HCT116 (cell line): Measurements from ENCODE around the gene SYNJ2. TPM values are rescaled to one million over a fixed set of nuclear protein-coding genes. Genes with fewer than 3 reads are reported as not detected.

Experiments used
- ATAC-seq: fragments of 200-7000 bp; cut with Tn5 transposase; 2 replicates; pipeline ENCODE4 v1.9.1; 2020; ENCODE audit warnings: mild to moderate bottlenecking, moderate library complexity
- BruUV-seq: library from RNA; stranded (reverse); fragments of 400-500 nt; replicated peaks from 2 replicates; lab custom pipeline; 2021; lab: Mats Ljungman, UMichigan
- CTCF ChIA-PET: fragments of 300-600 bp; sonication (Branson Sonifier 250); formaldehyde crosslinking; loops from one replicate; lab custom pipeline; 2021; ENCODE audit warnings: antibody characterized with exemption; lab: Charles Lee
- POLR2A ChIA-PET: fragments of 300-600, 350-600 bp; sonication (Branson Sonifier 250); formaldehyde crosslinking; loops from one replicate; lab custom pipeline; 2021; ENCODE audit warnings: antibody characterized with exemption; lab: Charles Lee
- RAD21 ChIA-PET, 2 experiments: fragments of 300-600 bp; sonication (Branson Sonifier 250); formaldehyde crosslinking; loops; one replicate each; lab custom pipeline; 2023; ENCODE audit warnings: low total read pairs in 2 of 2; ENCODE audit not compliant: uncharacterized antibody in 2 of 2, unreplicated experiment in 2 of 2, low non-redundant PET in 1 of 2; lab: Charles Lee
- DNase-seq: peaks from one replicate; pipeline ENCODE4 v3.0.0-alpha.2; 2010; ENCODE audit warnings: low read depth, low spot score
- H2AFZ ChIP-seq: fragments of 200-600 bp; shearing (Covaris generic), sonication (generic); 2 replicates; pipeline ENCODE4 v1.6.1; 2017; ENCODE audit warnings: low read depth, mixed run types, mixed read lengths, antibody characterized with exemption, low read length; ENCODE audit not compliant: poor library complexity, severe bottlenecking
- H3K27ac ChIP-seq: 2 replicates; pipeline ENCODE4 v1.5.1; 2012; ENCODE audit warnings: low read depth, low read length
- H3K27me3 ChIP-seq: fragments of 200-600 bp; sonication (generic); 2 replicates; pipeline ENCODE4 v1.6.1; 2016; ENCODE audit warnings: mixed run types, low read length, mixed read lengths; ENCODE audit not compliant: insufficient read depth
- H3K36me3 ChIP-seq, 2 experiments: fragments of 200-500 bp in 1 of 2; fragments of 200-600 bp in 1 of 2; sonication (Bioruptor generic) in 1 of 2; sonication (generic) in 1 of 2; 2 replicates each; pipeline versions ENCODE4 v1.5.1 to v1.6.1; 2014 to 2016; ENCODE audit warnings: low read length in 2 of 2, inconsistent platforms in 1 of 2, mixed read lengths in 1 of 2, mixed run types in 1 of 2; ENCODE audit not compliant: insufficient read depth in 2 of 2, control insufficient read depth in 1 of 2
- H3K4me1 ChIP-seq, 2 experiments: fragments of 200-600 bp in 1 of 2; sonication (generic) in 1 of 2; 2 replicates each; pipeline versions ENCODE4 v1.5.1 to v1.6.1; 2012 to 2017; ENCODE audit warnings: low read length in 2 of 2, inconsistent platforms in 1 of 2, mild to moderate bottlenecking in 1 of 2, mixed read lengths in 1 of 2, mixed run types in 1 of 2, moderate library complexity in 1 of 2; ENCODE audit not compliant: insufficient read depth in 2 of 2, control insufficient read depth in 1 of 2
- H3K4me2 ChIP-seq: fragments of 200-600 bp; sonication (generic); 2 replicates; pipeline ENCODE4 v1.6.1; 2017; ENCODE audit warnings: mixed run types, low read length, mixed read lengths
- H3K4me3 ChIP-seq, 2 experiments: fragments of 200-600 bp in 1 of 2; sonication (generic) in 1 of 2; replicated peaks in 1 of 2; 2 replicates each; pipeline ENCODE4 v1.5.1; 2011 to 2016; ENCODE audit warnings: low read length in 2 of 2, control low read depth in 1 of 2, low read depth in 1 of 2, mild to moderate bottlenecking in 1 of 2, mixed read lengths in 1 of 2, mixed run types in 1 of 2
- H3K79me2 ChIP-seq: fragments of 200-600 bp; sonication (generic); 2 replicates; pipeline ENCODE4 v1.6.1; 2017; ENCODE audit warnings: mild to moderate bottlenecking, mixed run types, low read length, moderate library complexity, mixed read lengths; ENCODE audit not compliant: insufficient read depth
- H3K9ac ChIP-seq: fragments of 200-600 bp; sonication (generic); 2 replicates; pipeline ENCODE4 v1.6.1; 2016; ENCODE audit warnings: low read length, mixed read lengths
- H3K9me2 ChIP-seq: fragments of 200-600 bp; sonication (generic), shearing (Covaris generic); 2 replicates; pipeline ENCODE4 v1.6.1; 2017; ENCODE audit warnings: mixed run types, mild to moderate bottlenecking, moderate library complexity; ENCODE audit not compliant: insufficient read depth
- H3K9me3 ChIP-seq, 2 experiments: fragments of 200-500 bp in 1 of 2; fragments of 200-600 bp in 1 of 2; sonication (Bioruptor generic) in 1 of 2; sonication (generic) in 1 of 2; 2 replicates each; pipeline ENCODE4 v1.6.1; 2014 to 2017; ENCODE audit warnings: low read length in 2 of 2, mixed read lengths in 2 of 2, inconsistent platforms in 1 of 2, low read depth in 1 of 2, mild to moderate bottlenecking in 1 of 2, mixed run types in 1 of 2, moderate library complexity in 1 of 2; ENCODE audit not compliant: control insufficient read depth in 1 of 2, insufficient read depth in 1 of 2
- H4K20me1 ChIP-seq: fragments of 200-600 bp; sonication (generic), shearing (Covaris generic); 2 replicates; pipeline ENCODE4 v1.6.1; 2017; ENCODE audit warnings: mixed run types, mild to moderate bottlenecking, moderate library complexity; ENCODE audit not compliant: insufficient read depth
- CBX3 ChIP-seq: IDR thresholded peaks from 2 replicates; pipeline ENCODE4 v1.6.1; 2012; ENCODE audit warnings: low read depth
- CEBPB ChIP-seq: IDR thresholded peaks from 2 replicates; pipeline ENCODE4 v1.6.1; 2012; ENCODE audit warnings: low read depth
- ELF1 ChIP-seq: IDR thresholded peaks from 2 replicates; pipeline ENCODE4 v1.6.1; 2012; ENCODE audit warnings: low read depth, borderline replicate concordance
- EZH2 ChIP-seq: fragments of 200-600 bp; sonication (generic); IDR thresholded peaks from 2 replicates; pipeline ENCODE4 v1.6.1; 2017; ENCODE audit warnings: antibody characterized with exemption, mixed run types
- EZH2phosphoT487 ChIP-seq: fragments of 200-600 bp; IDR thresholded peaks from 2 replicates; pipeline ENCODE4 v1.6.1; 2018; ENCODE audit warnings: antibody characterized with exemption, borderline replicate concordance
- JUND ChIP-seq: IDR thresholded peaks from 2 replicates; pipeline ENCODE4 v1.6.1; 2012
- POLR2A ChIP-seq: IDR thresholded peaks from 2 replicates; pipeline ENCODE4 v1.7.0; 2011; ENCODE audit warnings: borderline replicate concordance; ENCODE audit not compliant: insufficient read depth, insufficient read length; ENCODE audit errors: extremely low read depth
- POLR2AphosphoS5 ChIP-seq: IDR thresholded peaks from 2 replicates; pipeline ENCODE4 v1.6.1; 2011; ENCODE audit warnings: mild to moderate bottlenecking, low read depth, low read length, moderate library complexity
- RAD21 ChIP-seq: IDR thresholded peaks from 2 replicates; pipeline ENCODE4 v1.6.1; 2012; ENCODE audit warnings: low read depth, mild to moderate bottlenecking
- SIN3A ChIP-seq: IDR thresholded peaks from 2 replicates; pipeline ENCODE4 v1.6.1; 2012; ENCODE audit warnings: low read depth
- YY1 ChIP-seq: IDR thresholded peaks from 2 replicates; pipeline ENCODE4 v1.6.1; 2011; ENCODE audit warnings: low read length, low read depth, moderate library complexity, mild to moderate bottlenecking; ENCODE audit not compliant: insufficient replicate concordance; ENCODE audit errors: extremely low read depth
- ZFX ChIP-seq: fragments of 450-650 bp; IDR thresholded peaks from 2 replicates; pipeline ENCODE4 v1.6.1; 2017
- ZNF274 ChIP-seq: fragments of 200-500 bp; sonication (Bioruptor generic); IDR thresholded peaks from 2 replicates; pipeline ENCODE4 v1.6.1; 2014; ENCODE audit warnings: mild to moderate bottlenecking, low read depth, low read length, inconsistent platforms
- intact Hi-C: fragments of 100-400 bp; cut with micrococcal nuclease; formaldehyde crosslinking; loops from 2 replicates; pipeline ENCODE4 v1.10.0; 2022
- total RNA-seq: library from RNA; stranded (reverse); gene quantifications from one replicate; pipeline ENCODE4 v1.2.1, GENCODE V29; 2021; ENCODE audit not compliant: unreplicated experiment
- TF ChIP-seq, protein P1 (sequence below): IDR thresholded peaks from 2 replicates; pipeline ENCODE4 v1.6.1; 2012
- TF ChIP-seq, protein P2 (sequence below): IDR thresholded peaks from 2 replicates; pipeline ENCODE4 v1.6.1; 2012
- TF ChIP-seq, protein P3 (sequence below): IDR thresholded peaks from 2 replicates; pipeline ENCODE4 v1.6.1; 2011; ENCODE audit warnings: mild to moderate bottlenecking, low read length, moderate library complexity; ENCODE audit not compliant: insufficient replicate concordance; ENCODE audit errors: extremely low read depth
- TF ChIP-seq, protein P4 (sequence below): IDR thresholded peaks from 2 replicates; pipeline ENCODE4 v1.6.1; 2012; ENCODE audit warnings: low read depth

SYNJ2 gene
- total RNA-seq, 1 experiment from 2014 or later: 23.9 TPM

DNA sequence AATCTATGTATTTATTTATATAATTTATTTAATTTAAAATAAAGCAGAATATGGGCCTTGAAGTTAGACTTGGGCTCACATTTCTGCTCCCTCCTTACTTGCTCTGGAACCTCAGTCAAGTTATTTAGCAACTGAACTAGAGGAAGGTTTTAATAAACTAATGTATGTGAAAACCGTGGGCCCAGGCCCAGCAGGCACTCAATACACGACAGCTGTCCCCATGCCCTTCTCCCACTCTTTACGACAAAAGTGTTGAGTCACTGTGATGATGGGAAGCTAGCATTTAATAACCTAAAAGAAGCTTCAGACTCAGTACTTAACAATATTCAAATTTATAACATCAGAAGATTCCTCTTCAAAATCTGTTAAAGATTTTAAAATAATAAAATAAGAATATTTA is 139.7 kb downstream of the SYNJ2 start:
- Histone ChIP-seq H3K9me2 (no peaks in the 10 kb centered on the region), H2AFZ (no peak overlapping the region), H3K4me3 (no peak overlapping the region), H3K4me1 (no peaks in the 10 kb centered on the region), H3K9me3 (no peaks in the 10 kb centered on the region), H3K27me3 (no peaks in the 10 kb centered on the region), H4K20me1 (no peaks in the 10 kb centered on the region), H3K79me2 (no peaks in the 10 kb centered on the region)
- intact Hi-C loops: no loop called here
- no peak for DNase-seq
- CTCF ChIA-PET: no interaction called here
- ATAC-seq: no peak
- RAD21 ChIA-PET: no interaction called here
- POLR2A ChIA-PET: no interaction called here
- no peak for TF ChIP-seq SIN3A
- TF ChIP-seq RAD21: no peak
- TF ChIP-seq EZH2phosphoT487: no peak
- no peak for TF ChIP-seq ZFX
- TF ChIP-seq CEBPB: no peak
- TF ChIP-seq, all 23 proteins: peak for 0
- H3K36me3 ChIP-seq: no peaks in the 10 kb centered on the region
- H3K9ac ChIP-seq: no peak overlapping the region
- no peak overlapping the region for H3K27ac ChIP-seq
- no TSS peak for BruUV-seq
- no peak overlapping the region for H3K4me2 ChIP-seq

DNA sequence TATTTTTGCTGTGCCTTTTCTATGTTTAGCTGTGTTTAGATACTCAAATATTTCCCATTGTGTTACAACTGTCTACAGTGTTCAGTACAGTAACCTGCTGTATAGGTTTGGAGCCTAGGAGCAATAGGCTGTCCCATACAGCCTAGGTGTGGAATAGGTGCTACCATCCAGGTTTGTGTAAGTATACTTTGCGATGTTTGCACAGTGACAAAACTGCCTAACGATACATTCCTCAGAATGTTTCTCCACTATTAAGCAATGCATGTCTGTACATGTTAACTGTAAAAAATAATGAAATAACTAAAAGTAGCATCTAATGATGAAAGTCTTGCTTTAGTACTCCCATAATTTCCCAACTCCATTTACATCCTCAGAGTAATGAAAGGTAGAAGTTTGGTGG is 140.4 kb downstream of the SYNJ2 start:
- H4K20me1 ChIP-seq: no peaks in the 10 kb centered on the region
- no peak overlapping the region for H3K9ac ChIP-seq
- H3K4me1 ChIP-seq: no peaks in the 10 kb centered on the region
- DNase-seq: no peak
- ChIA-PET CTCF (no interaction called here), POLR2A (no interaction called here), RAD21 (no interaction called here)
- no peaks in the 10 kb centered on the region for H3K9me2 ChIP-seq
- no peak for ATAC-seq
- no peak overlapping the region for H3K4me3 ChIP-seq
- no peaks in the 10 kb centered on the region for H3K79me2 ChIP-seq
- intact Hi-C loops: no loop called here
- H3K27ac ChIP-seq: no peak overlapping the region
- H3K27me3 ChIP-seq: no peaks in the 10 kb centered on the region
- no TSS peak for BruUV-seq
- H3K36me3 ChIP-seq: no peaks in the 10 kb centered on the region
- no peak overlapping the region for H3K4me2 ChIP-seq
- H3K9me3 ChIP-seq: no peaks in the 10 kb centered on the region
- no peak overlapping the region for H2AFZ ChIP-seq
- no peak for TF ChIP-seq ELF1
- TF ChIP-seq, protein P1, sequence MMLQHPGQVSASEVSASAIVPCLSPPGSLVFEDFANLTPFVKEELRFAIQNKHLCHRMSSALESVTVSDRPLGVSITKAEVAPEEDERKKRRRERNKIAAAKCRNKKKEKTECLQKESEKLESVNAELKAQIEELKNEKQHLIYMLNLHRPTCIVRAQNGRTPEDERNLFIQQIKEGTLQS: no peak
- no peak for TF ChIP-seq CBX3
- TF ChIP-seq SIN3A: no peak
- TF ChIP-seq, protein P2, sequence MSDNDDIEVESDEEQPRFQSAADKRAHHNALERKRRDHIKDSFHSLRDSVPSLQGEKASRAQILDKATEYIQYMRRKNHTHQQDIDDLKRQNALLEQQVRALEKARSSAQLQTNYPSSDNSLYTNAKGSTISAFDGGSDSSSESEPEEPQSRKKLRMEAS: no peak
- TF ChIP-seq YY1: no peak
- no peak for TF ChIP-seq ZNF274
- no peak for TF ChIP-seq POLR2A
- TF ChIP-seq, protein P3, sequence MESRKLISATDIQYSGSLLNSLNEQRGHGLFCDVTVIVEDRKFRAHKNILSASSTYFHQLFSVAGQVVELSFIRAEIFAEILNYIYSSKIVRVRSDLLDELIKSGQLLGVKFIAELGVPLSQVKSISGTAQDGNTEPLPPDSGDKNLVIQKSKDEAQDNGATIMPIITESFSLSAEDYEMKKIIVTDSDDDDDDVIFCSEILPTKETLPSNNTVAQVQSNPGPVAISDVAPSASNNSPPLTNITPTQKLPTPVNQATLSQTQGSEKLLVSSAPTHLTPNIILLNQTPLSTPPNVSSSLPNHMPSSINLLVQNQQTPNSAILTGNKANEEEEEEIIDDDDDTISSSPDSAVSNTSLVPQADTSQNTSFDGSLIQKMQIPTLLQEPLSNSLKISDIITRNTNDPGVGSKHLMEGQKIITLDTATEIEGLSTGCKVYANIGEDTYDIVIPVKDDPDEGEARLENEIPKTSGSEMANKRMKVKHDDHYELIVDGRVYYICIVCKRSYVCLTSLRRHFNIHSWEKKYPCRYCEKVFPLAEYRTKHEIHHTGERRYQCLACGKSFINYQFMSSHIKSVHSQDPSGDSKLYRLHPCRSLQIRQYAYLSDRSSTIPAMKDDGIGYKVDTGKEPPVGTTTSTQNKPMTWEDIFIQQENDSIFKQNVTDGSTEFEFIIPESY: no peak
- no peak for TF ChIP-seq EZH2
- no peak for TF ChIP-seq JUND
- TF ChIP-seq, protein P4, sequence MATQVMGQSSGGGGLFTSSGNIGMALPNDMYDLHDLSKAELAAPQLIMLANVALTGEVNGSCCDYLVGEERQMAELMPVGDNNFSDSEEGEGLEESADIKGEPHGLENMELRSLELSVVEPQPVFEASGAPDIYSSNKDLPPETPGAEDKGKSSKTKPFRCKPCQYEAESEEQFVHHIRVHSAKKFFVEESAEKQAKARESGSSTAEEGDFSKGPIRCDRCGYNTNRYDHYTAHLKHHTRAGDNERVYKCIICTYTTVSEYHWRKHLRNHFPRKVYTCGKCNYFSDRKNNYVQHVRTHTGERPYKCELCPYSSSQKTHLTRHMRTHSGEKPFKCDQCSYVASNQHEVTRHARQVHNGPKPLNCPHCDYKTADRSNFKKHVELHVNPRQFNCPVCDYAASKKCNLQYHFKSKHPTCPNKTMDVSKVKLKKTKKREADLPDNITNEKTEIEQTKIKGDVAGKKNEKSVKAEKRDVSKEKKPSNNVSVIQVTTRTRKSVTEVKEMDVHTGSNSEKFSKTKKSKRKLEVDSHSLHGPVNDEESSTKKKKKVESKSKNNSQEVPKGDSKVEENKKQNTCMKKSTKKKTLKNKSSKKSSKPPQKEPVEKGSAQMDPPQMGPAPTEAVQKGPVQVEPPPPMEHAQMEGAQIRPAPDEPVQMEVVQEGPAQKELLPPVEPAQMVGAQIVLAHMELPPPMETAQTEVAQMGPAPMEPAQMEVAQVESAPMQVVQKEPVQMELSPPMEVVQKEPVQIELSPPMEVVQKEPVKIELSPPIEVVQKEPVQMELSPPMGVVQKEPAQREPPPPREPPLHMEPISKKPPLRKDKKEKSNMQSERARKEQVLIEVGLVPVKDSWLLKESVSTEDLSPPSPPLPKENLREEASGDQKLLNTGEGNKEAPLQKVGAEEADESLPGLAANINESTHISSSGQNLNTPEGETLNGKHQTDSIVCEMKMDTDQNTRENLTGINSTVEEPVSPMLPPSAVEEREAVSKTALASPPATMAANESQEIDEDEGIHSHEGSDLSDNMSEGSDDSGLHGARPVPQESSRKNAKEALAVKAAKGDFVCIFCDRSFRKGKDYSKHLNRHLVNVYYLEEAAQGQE: no peak
- no peak for TF ChIP-seq EZH2phosphoT487
- TF ChIP-seq POLR2AphosphoS5: no peak
- TF ChIP-seq RAD21: no peak
